Measurements from ENCODE around the gene REN.
A peak's percentile ranks its signal among the peaks of the same experiment; 100 is the strongest.

The REN gene

GRCh38 chr1:204190212-204191211 is 24.4 kb upstream of the REN start:
- DNase-seq: peak; percentile 59

GRCh38 chr1:204188959-204189639 is 23.0 kb upstream of the REN start:
- no peak for DNase-seq

- no peak for DNase-seq
Measured at GRCh38 chr1:204186597-204186996, 20.5 kb upstream of the REN start.

- DNase-seq: no peak
Measured at GRCh38 chr1:204181116-204181515, 15.0 kb upstream of the REN start.

GRCh38 chr1:204180133-204180532 is 14.0 kb upstream of the REN start:
- no peak for DNase-seq

- DNase-seq: no peak
Measured at GRCh38 chr1:204178487-204179281, 12.5 kb upstream of the REN start.

- DNase-seq: no peak
Measured at GRCh38 chr1:204177133-204177532, 11.0 kb upstream of the REN start.

- no peak for DNase-seq
Measured at GRCh38 chr1:204176049-204176448, 9.9 kb upstream of the REN start.

- DNase-seq: no peak
Measured at GRCh38 chr1:204174958-204175357, 8.8 kb upstream of the REN start.

GRCh38 chr1:204172404-204173029 is 6.4 kb upstream of the REN start:
- DNase-seq: no peak

- DNase-seq: no peak
Measured at GRCh38 chr1:204171751-204172178, 5.6 kb upstream of the REN start.

- no peak for DNase-seq
Measured at GRCh38 chr1:204170494-204171155, 4.5 kb upstream of the REN start.

GRCh38 chr1:204169858-204170257 is 3.7 kb upstream of the REN start:
- no peak for DNase-seq

- DNase-seq: no peak
Measured at GRCh38 chr1:204167730-204168129, 1.6 kb upstream of the REN start.

GRCh38 chr1:204162494-204163074 is 3.6 kb downstream of the REN start:
- peak; percentile 93 for DNase-seq

GRCh38 chr1:204161609-204162493 is 4.3 kb downstream of the REN start:
- DNase-seq: no peak

- DNase-seq: no peak
Measured at GRCh38 chr1:204157962-204158361, 8.2 kb downstream of the REN start.

- DNase-seq: no peak
Measured at GRCh38 chr1:204155881-204156280, 10.3 kb downstream of the REN start.

- DNase-seq: no peak
Measured at GRCh38 chr1:204154568-204155255, 11.4 kb downstream of the REN start.

GRCh38 chr1:204153667-204154066 is 12.5 kb downstream of the REN start:
- no peak for DNase-seq
